K562 (cell line): ENCODE results near the gene RNF187. TPM values are rescaled to one million over a fixed set of nuclear protein-coding genes. Genes with fewer than 3 reads are reported as not detected.

Experiments
- ARID3B ChIP-seq: fragments of 250-450 bp; sonication (Bioruptor Pico); IDR thresholded peaks from 2 replicates; pipeline ENCODE4 v1.4.0; 2020; ENCODE audit warnings: borderline replicate concordance
- BDP1 ChIP-seq: IDR thresholded peaks from 3 replicates; pipeline ENCODE4 v1.6.1; 2011; ENCODE audit not compliant: insufficient read length, insufficient read depth
- CTCFL ChIP-seq: IDR thresholded peaks from 2 replicates; pipeline ENCODE4 v1.6.1; 2011; ENCODE audit warnings: borderline replicate concordance, low read depth, mild to moderate bottlenecking, moderate library complexity, low read length; ENCODE audit not compliant: insufficient read depth, poor library complexity, severe bottlenecking
- HOXB6 ChIP-seq: fragments of 250-450 bp; sonication (Bioruptor Pico); IDR thresholded peaks from 2 replicates; pipeline ENCODE4 v1.5.1; 2022; ENCODE audit warnings: mild to moderate bottlenecking, borderline replicate concordance
- SREBF2 ChIP-seq: sonication (generic); formaldehyde crosslinking; IDR thresholded peaks from 2 replicates; pipeline ENCODE4 v1.4.0; 2020; ENCODE audit warnings: mild to moderate bottlenecking, missing genetic modification reagents
- TAF7 ChIP-seq: fragments of 450-650 bp; IDR thresholded peaks from 2 replicates; pipeline ENCODE4 v1.6.1; 2016; ENCODE audit warnings: missing genetic modification characterization, missing compliant biosample characterization
- ZBTB33 ChIP-seq: sonication (generic); formaldehyde crosslinking; IDR thresholded peaks from 2 replicates; pipeline ENCODE4 v1.8.1; 2023; ENCODE audit warnings: mild to moderate bottlenecking, missing genetic modification reagents
- ZBTB49 ChIP-seq: sonication (generic); formaldehyde crosslinking; IDR thresholded peaks from 2 replicates; pipeline ENCODE4 v1.8.0; 2022; ENCODE audit warnings: missing genetic modification reagents, mild to moderate bottlenecking, borderline replicate concordance
- ZMIZ1 ChIP-seq, 2 experiments: fragments of 150-350 bp in 1 of 2; IDR thresholded peaks; 2 replicates each; pipeline ENCODE4 v1.6.1; 2012 to 2016; ENCODE audit warnings: low read depth in 2 of 2, low read length in 2 of 2, mild to moderate bottlenecking in 1 of 2, moderate library complexity in 1 of 2
- ZNF707 ChIP-seq: fragments of 250-450 bp; sonication (Bioruptor Pico); conservative IDR thresholded peaks from 2 replicates; pipeline ENCODE4 v1.8.0; 2022; ENCODE audit warnings: inconsistent platforms, mild to moderate bottlenecking, moderate library complexity
- ZNF77 ChIP-seq: fragments of 250-450 bp; sonication (Bioruptor Pico); IDR thresholded peaks from 2 replicates; pipeline ENCODE4 v1.5.0; 2020
- ZNF79 ChIP-seq: fragments of 250-450 bp; sonication (Bioruptor Pico); IDR thresholded peaks from 2 replicates; pipeline ENCODE4 v1.4.0; 2020; ENCODE audit warnings: low read depth, mild to moderate bottlenecking, moderate library complexity
- ZSCAN29 ChIP-seq: fragments of 450-650 bp; IDR thresholded peaks from 2 replicates; pipeline ENCODE4 v1.6.1; 2017
- ZZZ3 ChIP-seq: fragments of 450-650 bp; IDR thresholded peaks from 2 replicates; pipeline ENCODE4 v1.6.1; 2016; ENCODE audit warnings: antibody characterized with exemption, mild to moderate bottlenecking, moderate library complexity
- polyA plus RNA-seq, 8 experiments: library from polyadenylated mRNA; depleted of rRNA in 4 of 8; stranded (reverse) in 5 of 8; unstranded in 3 of 8; fragments of >200 nt; fragmentation: Nextera tagmentation in 2 of 8; fragmentation: Illumina TruSeq in 1 of 8; extraction: Ambion mirVana in 2 of 8; extraction: Trizol in 1 of 8; gene quantifications; 2 replicates each; pipeline versions ENCODE4 v1.2.1 to v1.2.3, GENCODE V29; 2011 to 2014; ENCODE audit warnings: inconsistent platforms in 1 of 8, missing spikeins in 1 of 8
- total RNA-seq, 7 experiments: library from RNA; depleted of rRNA in 6 of 7; stranded (reverse); fragments of >200 nt in 6 of 7; fragmentation: Illumina TruSeq in 2 of 7; extraction: Trizol in 2 of 7; gene quantifications; 2 replicates each; pipeline versions ENCODE4 v1.2.1 to v1.2.3, GENCODE V29; 2011 to 2021; ENCODE audit warnings: low replicate concordance in 1 of 7

Gene RNF187
- total and polyA plus RNA-seq, 9 of the 15 experiments (the other 6 are each of a cell fraction or from before 2014, with no cell fraction given) = 2.3 to 119 (median 41.9) TPM

GRCh38 chr1:228500901-228501871 is 14.0 kb downstream of the RNF187 start (continued):
- TF ChIP-seq ZZZ3 (no peak), TAF7 (tag) (no peak), BDP1 (no peak), CTCFL (peak; percentile 47), ZNF707 (CRISPR knock-in tag) (0 out of 2 replicates have a peak, but pooled peaks have one; percentile 35), ARID3B (CRISPR knock-in tag) (no peak), SREBF2 (CRISPR knock-in tag) (no peak), ZBTB49 (CRISPR knock-in tag) (no peak), ZMIZ1 (IDR thresholded peaks at IDR 0.05; ENCODE audit: low read depth in 2 of 2, low read length in 2 of 2) (peak in 1 of 2 experiments; percentile 15; a peak in 1 of 4 replicates), ZNF79 (CRISPR knock-in tag) (0 out of 2 replicates have a peak, but pooled peaks have one; percentile 16), ZSCAN29 (no peak), ZNF77 (CRISPR knock-in tag) (no peak), ZBTB33 (no peak; the same call in none of the 2 replicates), HOXB6 (CRISPR knock-in tag) (no peak)
